T47D (cell line): ENCODE results near the gene ZGPAT.

Experiments used
- DNase-seq, 2 experiments: peaks; one replicate each; pipeline versions ENCODE4 v3.0.0 to v3.0.0-alpha.2; 2011 to 2012; ENCODE audit warnings: low read depth in 1 of 2, low spot score in 1 of 2
- JUND ChIP-seq: IDR thresholded peaks from 2 replicates; pipeline ENCODE4 v1.6.1; 2012; ENCODE audit warnings: low read depth
- in situ Hi-C: cut with HindIII; loops from 2 replicates; pipeline ENCODE4 v1.10.0; 2016; ENCODE audit warnings: low sequenced_read_pairs, low pct_unique_long_range_greater_than_20kb

The ZGPAT gene

GRCh38 chr20:63731410-63731809 is 23.6 kb downstream of the ZGPAT start:
- in situ Hi-C loops, result no loop called here
- no peak for TF ChIP-seq JUND
- DNase-seq, result no peak

- DNase-seq, result no peak
- in situ Hi-C loops, result no loop called here
These were observed 24.6 kb downstream of the ZGPAT start for GRCh38 chr20:63732118-63733095.

GRCh38 chr20:63733117-63733516 is 25.3 kb downstream of the ZGPAT start:
- in situ Hi-C loops, result no loop called here
- no peak for DNase-seq
- no peak for TF ChIP-seq JUND

More at GRCh38 chr20:63732118-63733095, 24.6 kb downstream of the ZGPAT start:
- TF ChIP-seq JUND, result no peak

- in situ Hi-C loops, result no loop called here
These were observed 25.8 kb downstream of the ZGPAT start for GRCh38 chr20:63733579-63734081.

GRCh38 chr20:63734111-63734945 is 26.5 kb downstream of the ZGPAT start:
- no peak for TF ChIP-seq JUND
- no peak for DNase-seq
- in situ Hi-C loops, result no loop called here

More at GRCh38 chr20:63733579-63734081, 25.8 kb downstream of the ZGPAT start:
- DNase-seq, result no peak
- TF ChIP-seq JUND, result no peak

GRCh38 chr20:63734946-63735858 is 27.4 kb downstream of the ZGPAT start:
- in situ Hi-C loops, result no loop called here
- TF ChIP-seq JUND, result no peak
- no peak for DNase-seq

- TF ChIP-seq JUND, result no peak
- in situ Hi-C loops, result no loop called here
- peak in 1 of 2 experiments; percentile 27 for DNase-seq
These were observed 28.2 kb downstream of the ZGPAT start, which contains the start of gene LIME1 for GRCh38 chr20:63735859-63736718. Gene LIME1, plus strand, starts transcription at chr20:63736664. Its CDS starts 886 bp downstream, at chr20:63737550.

GRCh38 chr20:63736893-63737694 is 29.3 kb downstream of the ZGPAT start:
- TF ChIP-seq JUND, result no peak
- peak in 1 of 2 experiments; percentile 23 for DNase-seq
- in situ Hi-C loops, result no loop called here

- TF ChIP-seq JUND, result no peak
- DNase-seq, result no peak
These were observed 29.8 kb downstream of the ZGPAT start for GRCh38 chr20:63737695-63737944.

GRCh38 chr20:63737945-63738686 is 30.3 kb downstream of the ZGPAT start:
- in situ Hi-C loops, result no loop called here
- TF ChIP-seq JUND, result no peak
- peak in 1 of 2 experiments; percentile 10 for DNase-seq

More at GRCh38 chr20:63737695-63737944, 29.8 kb downstream of the ZGPAT start:
- in situ Hi-C loops, result no loop called here
